ENCODE data around the gene SDHA.
"Not testable (repeated sequence)": the region's sequence is repeated elsewhere in the genome, so short reads cannot be mapped to it uniquely, and the experiment has no call there.

Gene SDHA

DNA sequence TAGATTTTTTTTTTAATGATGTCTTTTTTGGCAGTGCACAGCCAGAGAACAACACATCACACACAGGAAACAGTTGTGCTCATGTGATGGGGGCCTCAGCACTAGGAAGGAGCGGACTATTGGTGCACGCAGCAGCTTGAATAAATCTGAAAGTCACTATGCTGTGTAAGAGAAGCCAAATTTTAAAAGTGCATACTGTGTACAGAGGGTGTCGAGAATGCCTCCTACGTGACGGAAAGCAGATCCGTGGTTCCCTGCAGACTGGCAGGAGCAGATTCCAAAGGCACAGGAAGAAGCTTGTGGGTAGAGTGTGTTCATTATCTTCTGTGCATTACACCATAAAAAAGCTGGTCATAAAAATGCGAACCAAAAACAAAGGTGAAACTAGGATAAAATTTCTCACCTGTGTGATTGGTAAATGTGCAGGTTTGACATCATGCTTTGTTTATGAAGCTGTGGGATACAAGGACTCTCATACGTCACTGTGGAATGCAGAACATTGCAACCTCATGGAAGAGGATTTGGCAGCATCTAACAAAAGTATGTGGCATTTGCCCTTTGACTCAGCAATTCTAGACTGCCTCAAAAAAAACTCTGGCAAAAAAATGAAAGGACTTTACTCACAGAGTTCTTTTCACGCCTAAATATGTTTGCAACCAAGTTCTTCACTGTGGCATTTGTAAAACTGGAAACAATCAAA is 45.3 kb downstream of the SDHA start:
- not testable (repeated sequence) for DNase-seq

DNA sequence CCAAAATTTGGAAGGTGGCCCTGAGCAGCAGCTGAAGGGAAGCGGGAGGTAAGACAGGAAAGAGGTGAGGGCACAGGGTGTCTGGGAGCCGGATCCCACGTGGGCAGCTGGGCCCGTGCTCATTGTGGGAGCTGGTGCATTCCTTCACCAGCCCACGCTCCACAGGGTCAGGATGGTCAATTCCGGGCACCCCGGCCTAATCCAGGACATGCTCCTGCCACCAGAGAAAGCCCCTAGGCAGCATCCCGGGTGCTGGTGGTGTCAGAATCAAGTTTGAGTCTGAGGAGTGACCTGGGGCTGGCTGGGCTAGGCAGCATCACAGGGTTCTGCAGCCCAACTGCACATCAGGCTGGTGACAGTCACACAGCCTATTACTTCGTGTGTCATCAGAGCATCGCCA is 46.2 kb downstream of the SDHA start:
- DNase-seq = no peak

DNA sequence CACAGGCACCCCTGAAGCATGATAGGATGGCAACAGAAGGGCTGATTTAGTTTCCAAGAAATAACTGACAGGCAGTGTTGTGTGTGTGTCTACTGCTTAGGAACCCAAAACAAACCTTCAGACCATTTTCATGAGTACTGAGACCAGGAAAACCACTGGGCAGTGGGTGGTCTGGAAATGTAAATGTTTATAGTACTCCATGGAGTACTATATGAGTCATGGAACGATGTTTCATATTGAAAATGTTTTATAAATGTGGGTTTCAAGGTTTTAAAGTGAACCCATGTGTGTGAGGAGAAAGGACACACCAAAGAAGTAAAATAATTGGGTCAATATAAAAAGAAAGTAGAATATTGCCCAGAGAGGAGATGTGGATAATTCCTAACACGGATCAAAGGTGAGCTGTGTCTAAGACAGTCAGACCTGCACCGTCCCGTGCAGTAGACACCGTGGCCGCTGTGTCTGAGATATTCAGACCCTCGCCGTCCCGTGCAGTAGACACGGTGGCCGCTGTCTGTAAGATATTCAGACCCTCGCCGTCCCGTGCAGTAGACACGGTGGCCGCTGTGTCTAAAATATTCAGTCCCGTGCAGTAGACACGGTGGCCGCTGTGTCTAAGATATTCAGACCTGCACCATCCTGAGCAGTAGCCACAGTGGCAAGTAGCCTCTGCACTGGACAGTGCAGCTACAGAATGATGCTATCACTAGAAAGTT is 48.3 kb downstream of the SDHA start:
- DNase-seq = not testable (repeated sequence)

DNA sequence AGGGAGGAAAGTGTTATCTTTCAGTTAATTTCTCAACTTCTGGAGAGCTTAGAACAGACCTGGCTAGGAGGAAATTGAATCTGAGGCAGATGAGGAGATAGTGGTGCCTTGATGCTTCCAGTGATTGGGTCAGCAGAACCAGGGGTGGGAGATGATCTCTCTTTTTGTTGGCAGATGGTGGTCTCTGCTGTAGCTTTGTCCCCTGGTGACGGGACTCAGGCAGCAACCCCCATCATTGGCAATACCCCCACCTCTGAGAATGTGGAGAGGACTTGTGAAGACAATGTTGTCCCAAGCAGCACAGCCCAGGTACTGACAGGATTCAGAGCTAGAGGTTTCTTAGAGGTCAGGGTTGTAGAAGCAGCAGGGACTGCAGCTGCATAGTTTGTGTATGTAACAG is 49.6 kb downstream of the SDHA start:
- DNase-seq = no peak

DNA sequence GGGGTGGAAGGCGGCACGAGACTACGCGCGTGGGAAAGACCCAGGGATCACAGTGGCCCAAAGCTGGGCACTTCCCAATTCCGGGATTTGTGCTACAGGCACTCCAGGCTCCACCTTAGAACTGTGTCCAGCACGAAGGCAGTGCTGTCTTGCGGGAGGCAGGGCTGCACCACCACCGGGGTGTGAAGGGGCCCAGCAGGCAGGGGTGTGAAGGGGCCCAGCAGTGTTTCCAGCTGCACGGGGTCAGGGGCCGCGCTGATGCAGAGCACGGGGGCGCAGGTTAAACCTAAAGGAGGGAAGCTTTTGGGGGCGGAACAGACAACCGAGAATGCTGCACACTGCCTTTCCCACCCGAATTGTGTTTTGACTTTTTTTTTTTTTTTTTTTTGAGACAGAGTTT is 52.2 kb downstream of the SDHA start:
- DNase-seq = no peak

DNA sequence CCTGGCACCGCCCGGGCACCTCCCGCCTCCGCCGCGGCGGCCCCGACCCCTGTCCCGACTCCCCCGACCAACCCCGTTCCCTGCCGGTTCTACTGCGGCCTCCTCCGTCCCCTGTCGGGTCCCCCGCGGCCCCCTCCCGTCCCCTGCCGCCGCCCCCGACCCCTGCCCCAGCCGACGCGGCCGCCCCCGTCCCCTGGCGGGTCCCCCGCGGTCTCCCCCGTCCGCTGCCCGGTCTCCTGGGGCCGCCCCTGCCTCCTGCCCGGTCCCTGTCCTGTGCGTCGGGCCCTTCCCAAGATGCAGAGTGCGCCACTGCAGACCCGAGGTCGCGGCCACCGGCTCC is 53.7 kb downstream of the SDHA start:
- DNase-seq = not testable (repeated sequence)

DNA sequence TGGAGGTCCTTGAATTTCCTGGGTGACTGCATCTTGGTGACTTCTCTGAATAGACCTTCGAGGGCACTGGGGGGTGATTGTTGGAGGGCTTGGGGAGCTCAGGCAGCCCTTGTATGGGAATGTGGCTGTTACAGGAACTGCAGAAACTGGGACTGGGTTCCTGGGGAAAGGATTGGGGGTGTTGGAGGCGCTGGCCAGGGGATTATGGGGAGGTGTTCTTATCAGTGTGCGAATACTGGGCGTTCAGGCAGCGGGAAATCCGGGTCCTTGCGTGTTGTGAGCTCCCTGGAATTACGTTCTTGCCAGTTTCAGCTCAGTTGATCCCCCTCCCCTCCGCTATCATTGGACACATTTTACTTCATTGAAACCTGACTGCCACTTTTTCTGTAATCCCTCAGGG is 55.0 kb downstream of the SDHA start:
- not testable (repeated sequence) for DNase-seq

DNA sequence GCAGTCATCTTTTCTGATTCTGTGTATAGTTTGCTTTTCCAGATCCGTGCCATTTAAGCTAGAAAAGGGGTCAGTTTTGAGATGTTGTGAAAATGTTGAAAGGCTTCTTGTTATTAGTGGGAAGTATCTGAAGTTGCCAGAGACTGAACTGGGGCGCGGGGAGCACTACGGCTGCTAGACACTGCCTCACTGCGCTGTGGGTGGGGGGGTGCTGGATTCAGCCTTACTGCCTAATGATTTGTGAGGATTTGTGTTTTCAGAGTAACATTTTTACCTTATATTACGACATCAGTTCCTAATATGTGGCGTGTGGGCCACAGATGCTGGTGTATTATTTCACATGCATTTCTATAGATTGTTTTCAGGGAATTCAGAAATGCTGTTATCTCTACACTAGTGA is 55.4 kb downstream of the SDHA start:
- not testable (repeated sequence) for DNase-seq

DNA sequence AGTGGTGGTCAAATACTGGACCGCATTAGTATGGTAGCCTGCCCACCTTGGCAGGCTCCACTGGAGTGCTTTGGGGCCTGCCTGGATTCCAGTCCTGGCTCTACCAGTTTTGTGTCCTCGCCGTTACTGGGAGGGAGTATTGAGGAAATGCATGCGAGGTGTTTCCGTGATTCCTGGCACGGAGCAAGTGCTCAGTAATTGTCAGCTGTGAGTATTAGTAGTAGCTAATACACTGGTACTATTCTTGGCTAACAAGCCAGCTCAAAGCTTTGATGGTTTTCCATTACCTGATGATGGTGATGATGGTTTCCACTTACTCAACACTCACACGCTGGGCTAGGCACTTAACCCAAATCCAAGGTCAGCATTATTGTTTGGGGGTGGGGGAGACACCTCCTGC is 56.2 kb downstream of the SDHA start:
- not testable (repeated sequence) for DNase-seq

DNA sequence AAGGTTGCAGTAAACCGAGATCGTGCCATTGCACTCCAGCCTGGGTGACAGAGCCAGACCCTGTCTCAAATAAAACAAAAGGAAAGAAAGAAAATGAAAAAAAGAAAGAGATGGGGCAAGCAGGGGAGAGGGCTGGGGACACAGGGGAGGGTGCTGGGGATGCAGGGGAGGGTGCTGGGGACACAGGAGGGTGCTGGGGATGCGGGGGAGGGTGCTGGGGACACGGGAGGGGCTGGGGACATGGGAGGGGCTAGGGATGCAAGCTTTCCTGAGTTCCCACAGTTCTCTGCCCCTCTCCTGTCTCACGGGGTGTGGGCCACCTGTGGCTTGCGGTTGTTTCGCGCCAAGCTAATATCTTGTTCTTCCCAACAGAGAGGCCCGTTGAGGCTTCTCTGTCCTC is 60.5 kb downstream of the SDHA start:
- no peak for DNase-seq

DNA sequence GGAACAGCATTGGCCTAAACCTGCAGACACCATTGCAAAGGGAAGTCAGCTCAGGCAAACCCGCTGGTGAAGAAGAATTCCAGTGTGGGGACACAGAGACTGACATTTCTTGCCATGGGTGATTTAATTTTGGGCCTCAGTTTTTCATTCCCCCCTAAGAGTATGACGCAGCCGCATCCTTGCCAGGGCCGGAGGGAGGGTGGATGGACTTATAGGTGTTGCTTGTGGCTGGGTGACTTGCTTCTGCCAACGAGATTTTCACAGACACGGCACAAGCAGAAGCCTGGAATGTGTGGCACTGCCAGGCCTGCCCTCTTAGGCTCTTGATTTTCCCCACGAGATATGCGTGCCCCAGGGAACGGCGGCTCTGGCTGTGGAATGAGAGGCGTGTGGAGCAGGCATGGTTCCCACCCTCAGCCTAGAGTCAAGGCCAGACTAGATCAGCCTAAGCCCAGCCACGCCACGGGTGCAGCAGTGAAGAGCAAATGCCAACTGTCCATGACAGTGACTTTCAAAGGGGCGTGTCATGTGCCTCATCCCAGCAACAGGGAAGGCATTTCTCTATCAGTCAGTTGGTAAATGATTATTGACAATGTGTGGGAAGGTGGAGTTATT is 61.0 kb downstream of the SDHA start:
- not testable (repeated sequence) for DNase-seq

DNA sequence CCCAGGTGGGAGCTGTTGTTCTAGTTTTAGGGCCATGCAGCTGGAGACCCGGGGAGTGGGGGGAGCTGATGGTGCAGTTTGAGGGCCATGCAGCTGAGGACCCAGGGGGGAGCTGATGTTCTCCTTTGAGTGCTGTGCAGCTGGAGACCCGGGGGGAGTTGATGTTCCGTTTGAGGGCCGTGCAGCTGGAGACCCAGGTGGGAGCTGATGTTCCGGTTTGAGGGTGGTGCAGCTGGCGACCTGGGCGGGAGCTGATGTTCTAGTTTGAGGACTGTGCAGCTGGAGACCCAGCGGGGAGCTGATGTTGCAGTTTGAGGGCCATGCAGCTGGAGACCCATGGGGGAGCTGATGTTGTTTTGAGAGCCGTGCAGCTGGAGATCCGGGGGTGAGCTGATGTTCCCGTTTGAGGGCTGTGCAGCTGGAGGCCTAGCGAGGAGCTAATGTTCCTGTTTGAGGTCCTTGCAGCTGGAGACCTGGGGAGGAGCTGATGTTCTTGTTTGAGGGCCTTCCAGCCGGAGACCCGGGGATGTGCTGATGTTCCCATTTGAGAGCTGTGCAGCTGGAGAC is 68.0 kb downstream of the SDHA start:
- no peak for DNase-seq

DNA sequence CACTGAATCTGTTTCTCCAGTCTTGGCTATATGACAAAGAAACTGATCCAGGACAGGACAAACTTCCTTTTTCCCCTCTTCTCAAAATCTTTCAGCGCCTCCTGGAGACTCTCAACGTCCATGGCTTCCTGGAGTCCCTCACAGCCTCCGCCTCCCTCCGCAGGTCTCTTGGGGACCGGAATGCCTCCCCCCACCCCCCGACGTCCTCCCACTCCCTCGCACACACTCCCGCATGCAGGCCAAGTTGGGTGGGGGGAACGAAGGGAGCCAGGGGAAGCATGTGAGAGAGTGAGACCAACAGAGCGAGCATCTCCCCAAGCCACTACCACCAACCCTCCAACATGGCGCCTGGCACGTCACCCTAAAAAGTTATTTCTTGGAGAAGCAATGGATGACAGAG is 72.1 kb downstream of the SDHA start:
- not testable (repeated sequence) for DNase-seq

DNA sequence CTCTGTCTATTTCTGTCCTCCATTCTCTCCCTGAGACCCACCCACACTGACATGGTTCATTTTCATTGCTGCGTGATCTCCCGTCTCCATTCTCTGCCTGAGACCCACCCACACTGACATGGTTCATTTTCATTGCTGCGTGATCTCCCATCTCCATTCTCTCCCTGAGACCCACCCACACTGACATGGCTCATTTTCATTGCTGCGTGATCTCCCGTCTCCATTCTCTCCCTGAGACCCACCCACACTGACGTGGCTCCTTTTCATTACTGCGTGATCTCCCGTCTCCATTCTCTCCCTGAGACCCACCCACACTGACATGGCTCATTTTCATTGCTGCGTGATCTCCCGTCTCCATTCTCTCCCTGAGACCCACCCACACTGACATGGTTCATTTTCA is 73.2 kb downstream of the SDHA start:
- DNase-seq = not testable (repeated sequence)

DNA sequence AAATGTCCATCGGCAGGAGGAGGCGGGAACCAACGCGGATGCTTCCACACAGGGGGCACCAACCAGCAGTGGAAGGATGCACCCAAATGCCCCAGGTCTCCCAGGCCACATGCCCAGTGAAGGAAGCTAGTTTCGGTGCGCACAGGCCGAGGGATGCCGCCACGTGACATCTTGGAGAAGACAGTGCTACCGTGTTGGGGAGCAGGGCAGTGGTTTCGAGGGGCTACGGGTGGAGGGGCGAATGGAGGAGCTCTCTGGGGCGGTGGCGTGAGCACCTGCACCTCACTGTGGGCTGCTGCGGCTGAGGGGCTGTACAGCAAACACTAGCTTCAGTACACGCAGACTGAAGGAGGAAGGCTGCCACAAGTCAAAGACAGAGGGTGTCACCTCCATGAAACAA is 76.7 kb downstream of the SDHA start:
- not testable (repeated sequence) for DNase-seq

DNA sequence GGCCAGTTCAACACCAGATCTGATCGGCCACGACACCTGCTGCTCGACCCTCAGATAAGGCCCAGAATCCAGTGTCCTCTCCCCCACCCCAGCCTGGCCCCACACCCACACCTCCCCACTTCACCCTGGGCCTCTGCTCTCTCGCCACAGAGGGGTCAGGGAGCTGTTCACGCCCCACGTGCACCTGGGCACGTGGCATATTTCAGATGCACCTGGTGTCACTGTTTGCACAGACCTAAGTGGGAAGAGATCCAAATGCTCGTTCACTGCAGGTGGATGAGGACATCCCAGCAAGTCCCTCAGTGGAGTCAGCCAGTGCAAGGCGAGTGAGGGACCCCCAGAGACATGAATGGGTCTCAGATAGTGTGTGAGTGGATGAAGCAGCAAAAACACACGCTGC is 78.1 kb downstream of the SDHA start:
- DNase-seq = not testable (repeated sequence)

DNA sequence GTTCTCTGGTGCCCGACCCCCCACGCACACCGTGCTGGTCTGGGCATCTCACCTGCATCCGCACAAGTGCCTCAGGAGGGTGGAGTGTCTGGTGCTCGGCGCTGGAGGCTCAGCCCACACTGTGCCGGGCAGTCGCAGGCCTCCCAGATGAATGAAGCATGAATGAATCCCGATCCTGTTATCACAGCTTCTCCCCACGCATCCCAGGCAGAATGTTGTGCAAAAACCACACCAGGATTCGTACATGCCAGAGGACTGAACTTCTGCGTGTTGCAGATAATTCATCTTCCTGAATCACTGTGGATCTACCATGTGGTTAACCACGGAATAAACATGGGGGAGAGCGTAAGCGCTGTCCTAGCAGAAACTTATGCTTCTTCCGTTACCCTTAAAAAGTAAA is 78.8 kb downstream of the SDHA start:
- not testable (repeated sequence) for DNase-seq

DNA sequence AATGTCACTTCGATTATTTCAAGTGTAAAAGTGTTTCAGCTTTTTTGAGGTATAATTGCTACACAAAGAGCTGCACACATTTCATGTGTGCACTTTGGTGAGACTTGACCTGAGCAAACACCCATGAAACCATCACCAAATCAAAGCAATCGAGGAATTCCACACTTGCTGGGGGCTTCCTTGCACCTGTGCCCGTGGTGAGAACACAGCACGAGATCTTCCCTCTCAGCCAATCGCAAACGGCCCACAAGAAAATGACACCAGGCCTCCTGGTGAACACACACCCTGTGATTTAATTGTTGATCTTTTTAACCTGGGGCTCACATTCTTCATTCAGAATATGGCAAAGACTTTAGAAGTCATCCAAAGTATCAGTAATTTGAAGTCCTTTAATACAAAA is 79.3 kb downstream of the SDHA start:
- DNase-seq = not testable (repeated sequence)

DNA sequence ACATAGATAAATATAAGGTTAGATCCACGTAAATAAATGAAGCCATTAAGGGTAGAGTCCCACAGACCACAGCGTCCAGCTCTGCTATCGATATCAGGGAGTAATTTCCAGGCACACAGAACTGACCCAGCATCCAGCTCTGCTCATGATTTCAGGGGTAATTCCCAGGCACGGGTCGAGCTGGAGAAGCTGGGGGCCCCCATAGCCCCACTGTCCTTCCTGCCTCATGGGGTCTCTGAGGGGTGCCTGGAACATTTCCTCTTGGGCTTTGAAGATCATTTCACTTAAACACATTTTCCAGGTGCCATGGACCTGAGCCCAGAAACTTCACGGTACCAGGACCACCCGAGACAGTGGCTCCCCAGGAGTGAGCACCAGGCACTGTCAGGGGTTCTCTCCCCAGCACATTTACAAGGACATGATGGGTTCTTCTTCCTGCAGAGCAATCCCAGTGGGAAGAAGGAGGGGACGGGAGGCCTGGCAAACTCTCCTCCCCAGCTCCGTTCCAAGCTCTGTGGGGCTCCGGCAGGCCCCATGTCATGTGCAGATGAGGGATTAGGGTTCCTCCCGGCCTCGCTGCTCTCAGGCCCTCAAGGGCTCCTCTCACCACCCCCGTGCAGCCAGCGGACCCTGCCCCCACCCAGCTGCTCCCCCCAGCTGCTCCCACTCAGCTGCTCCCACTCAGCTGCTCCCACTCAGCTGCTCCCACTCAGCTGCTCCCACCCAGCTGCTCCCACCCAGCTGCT is 80.0 kb downstream of the SDHA start:
- not testable (repeated sequence) for DNase-seq

DNA sequence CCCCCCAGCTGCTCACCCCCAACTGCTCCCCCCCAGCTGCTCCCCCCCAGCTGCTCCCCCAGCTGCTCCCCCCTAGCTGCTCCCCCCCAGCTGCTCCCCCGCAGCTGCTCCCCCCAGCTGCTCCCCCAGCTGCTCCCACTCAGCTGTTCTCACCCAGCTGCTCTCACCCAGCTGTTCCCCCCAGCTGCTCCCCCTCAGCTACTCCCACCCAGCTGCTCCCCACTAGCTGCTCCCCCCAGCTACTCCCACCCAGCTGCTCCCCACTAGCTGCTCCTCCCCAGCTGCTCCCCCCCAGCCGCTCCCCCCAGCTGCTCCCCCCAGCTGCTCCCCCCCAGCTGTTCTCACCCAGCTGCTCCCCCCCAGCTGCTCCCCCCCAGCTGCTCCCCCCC is 80.6 kb downstream of the SDHA start:
- no peak for DNase-seq

DNA sequence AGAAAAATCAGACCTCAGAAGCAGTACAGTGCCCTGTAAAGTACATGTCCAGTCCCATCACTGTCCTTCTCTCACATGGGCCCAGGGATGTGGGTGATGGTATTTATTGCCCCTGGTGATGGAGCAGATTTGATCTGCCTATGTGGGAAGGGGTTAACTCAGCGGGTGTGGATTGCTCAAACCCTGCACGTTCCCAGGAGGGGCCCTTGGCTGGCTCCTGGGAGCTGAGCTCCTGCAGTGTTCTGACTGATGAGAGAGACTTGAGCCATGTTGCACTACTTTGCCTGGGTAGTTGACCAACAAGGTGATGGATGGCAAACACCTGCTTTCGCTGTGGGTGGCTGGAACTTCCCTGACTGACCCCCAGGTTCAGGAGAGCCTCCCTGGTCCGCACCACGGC is 81.8 kb downstream of the SDHA start:
- DNase-seq = not testable (repeated sequence)

DNA sequence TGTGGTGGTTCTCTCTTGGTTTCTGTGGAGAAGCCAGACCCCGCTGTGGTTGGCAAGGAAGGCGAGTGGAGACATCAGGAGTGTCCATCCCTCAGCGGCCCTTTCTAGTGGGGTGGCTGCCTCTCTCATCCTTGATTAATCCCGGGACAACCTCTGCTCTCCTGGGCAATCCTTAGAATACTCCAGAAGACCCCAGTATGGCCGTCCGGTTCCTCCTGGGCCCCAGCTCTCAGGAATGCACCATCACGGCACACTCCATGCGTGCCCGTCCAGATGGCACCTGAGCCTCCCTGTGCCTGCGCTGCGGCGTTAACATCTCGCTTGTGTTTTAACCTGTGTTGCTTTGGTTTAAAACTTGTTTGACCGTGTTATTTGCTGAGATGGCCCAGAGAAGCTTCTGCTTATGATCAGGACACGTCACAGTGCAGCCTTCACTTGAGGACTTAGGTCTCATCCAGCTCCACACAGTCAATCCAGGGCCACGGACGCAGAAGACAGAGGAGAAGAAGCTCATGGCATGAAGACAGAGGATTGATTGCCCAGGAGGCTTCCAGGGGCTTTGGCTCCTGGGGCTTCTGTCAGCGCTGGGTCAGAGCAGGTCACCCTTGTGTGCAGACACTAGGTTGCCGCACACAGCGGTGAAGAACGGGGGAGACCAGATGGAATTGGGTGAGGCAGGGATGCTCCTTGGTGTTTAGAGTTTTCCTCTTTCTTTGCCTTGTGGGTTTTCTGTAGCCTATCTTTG is 82.7 kb downstream of the SDHA start:
- DNase-seq = not testable (repeated sequence)

Data from stimulated activated CD4-positive, alpha-beta T cell treated with anti-CD3 and anti-CD28 coated beads, Interleukin-15, amount 100 ng/mL, for 24 hours (primary cell).